ENCODE data around the gene FHAD1. TPM values are rescaled to one million over a fixed set of nuclear protein-coding genes. Genes with fewer than 3 reads are reported as not detected.

FHAD1 gene
- total and polyA plus RNA-seq, 9 of the 15 experiments (the other 6 are each of a cell fraction or from before 2014, with no cell fraction given), result 0.32 to 2.1 (median 1.5) TPM; not detected in 1

- Histone ChIP-seq H3K9me3 (replicated peaks; ENCODE audit: control insufficient read depth, insufficient read depth, low read depth, low read length) (no peaks in the 10 kb centered on the region), H2AFZ (ENCODE audit: low read depth, low read length) (no peak overlapping the region), H3K27ac (ENCODE audit: extremely low read depth, low read depth, low read length) (no peak overlapping the region), H3K79me2 (ENCODE audit: control insufficient read depth, insufficient read depth, low read length) (no peaks in the 10 kb centered on the region), H3K27me3 (ENCODE audit: control insufficient read depth in 2 of 2, insufficient read depth in 2 of 2, low read length in 2 of 2) (peaks cover 4 to 15% of the 10 kb centered on the region in 2 experiments), H3K36me3 (ENCODE audit: control insufficient read depth, insufficient read depth, low read length) (no peaks in the 10 kb centered on the region), H3K9me1 (ENCODE audit: control insufficient read depth, insufficient read depth, low read length) (no peaks in the 10 kb centered on the region), H3K4me3 (no peak overlapping the region), H3K9ac (ENCODE audit: insufficient read depth in 1 of 2, low read depth in 2 of 2, low read length in 2 of 2) (no peak overlapping the region), H4K20me1 (replicated peaks; ENCODE audit: control insufficient read depth, insufficient read depth, low read length) (no peaks in the 10 kb centered on the region), H3K4me1 (replicated peaks in 1 of 2; ENCODE audit: control insufficient read depth in 2 of 2, insufficient read depth in 2 of 2, low read length in 2 of 2) (no peaks in the 10 kb centered on the region), H3K4me2 (ENCODE audit: insufficient read depth, low read length) (no peak overlapping the region)
- WGBS (ENCODE audit: insufficient coverage, low coverage, missing lambda C conversion rate), result 0% methylated on average over 1 of the region's 1 CpG
- in situ Hi-C loops (cut with MboI) (no loop called here), intact Hi-C loops (cut with micrococcal nuclease) (no loop called here)
- POLR2A ChIA-PET, result no interaction called here
- ATAC-seq (no peak), FAIRE-seq (no peak), DNase-seq (ENCODE audit: extremely low read depth in 1 of 4, low spot score in 3 of 4) (no peak)
- BruUV-seq (replicated peaks), result no TSS peak
- CTCF ChIA-PET (ENCODE audit: low intra/inter-chr PET ratio), result no interaction called here
- TF ChIP-seq, protein P1, sequence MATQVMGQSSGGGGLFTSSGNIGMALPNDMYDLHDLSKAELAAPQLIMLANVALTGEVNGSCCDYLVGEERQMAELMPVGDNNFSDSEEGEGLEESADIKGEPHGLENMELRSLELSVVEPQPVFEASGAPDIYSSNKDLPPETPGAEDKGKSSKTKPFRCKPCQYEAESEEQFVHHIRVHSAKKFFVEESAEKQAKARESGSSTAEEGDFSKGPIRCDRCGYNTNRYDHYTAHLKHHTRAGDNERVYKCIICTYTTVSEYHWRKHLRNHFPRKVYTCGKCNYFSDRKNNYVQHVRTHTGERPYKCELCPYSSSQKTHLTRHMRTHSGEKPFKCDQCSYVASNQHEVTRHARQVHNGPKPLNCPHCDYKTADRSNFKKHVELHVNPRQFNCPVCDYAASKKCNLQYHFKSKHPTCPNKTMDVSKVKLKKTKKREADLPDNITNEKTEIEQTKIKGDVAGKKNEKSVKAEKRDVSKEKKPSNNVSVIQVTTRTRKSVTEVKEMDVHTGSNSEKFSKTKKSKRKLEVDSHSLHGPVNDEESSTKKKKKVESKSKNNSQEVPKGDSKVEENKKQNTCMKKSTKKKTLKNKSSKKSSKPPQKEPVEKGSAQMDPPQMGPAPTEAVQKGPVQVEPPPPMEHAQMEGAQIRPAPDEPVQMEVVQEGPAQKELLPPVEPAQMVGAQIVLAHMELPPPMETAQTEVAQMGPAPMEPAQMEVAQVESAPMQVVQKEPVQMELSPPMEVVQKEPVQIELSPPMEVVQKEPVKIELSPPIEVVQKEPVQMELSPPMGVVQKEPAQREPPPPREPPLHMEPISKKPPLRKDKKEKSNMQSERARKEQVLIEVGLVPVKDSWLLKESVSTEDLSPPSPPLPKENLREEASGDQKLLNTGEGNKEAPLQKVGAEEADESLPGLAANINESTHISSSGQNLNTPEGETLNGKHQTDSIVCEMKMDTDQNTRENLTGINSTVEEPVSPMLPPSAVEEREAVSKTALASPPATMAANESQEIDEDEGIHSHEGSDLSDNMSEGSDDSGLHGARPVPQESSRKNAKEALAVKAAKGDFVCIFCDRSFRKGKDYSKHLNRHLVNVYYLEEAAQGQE (IDR thresholded peaks at IDR 0.05; ENCODE audit: borderline replicate concordance), result no peak
- TF ChIP-seq, protein P1 (CRISPR knock-in tag; IDR thresholded peaks at IDR 0.05; ENCODE audit: low read depth), result no peak
- TF ChIP-seq, protein P2, sequence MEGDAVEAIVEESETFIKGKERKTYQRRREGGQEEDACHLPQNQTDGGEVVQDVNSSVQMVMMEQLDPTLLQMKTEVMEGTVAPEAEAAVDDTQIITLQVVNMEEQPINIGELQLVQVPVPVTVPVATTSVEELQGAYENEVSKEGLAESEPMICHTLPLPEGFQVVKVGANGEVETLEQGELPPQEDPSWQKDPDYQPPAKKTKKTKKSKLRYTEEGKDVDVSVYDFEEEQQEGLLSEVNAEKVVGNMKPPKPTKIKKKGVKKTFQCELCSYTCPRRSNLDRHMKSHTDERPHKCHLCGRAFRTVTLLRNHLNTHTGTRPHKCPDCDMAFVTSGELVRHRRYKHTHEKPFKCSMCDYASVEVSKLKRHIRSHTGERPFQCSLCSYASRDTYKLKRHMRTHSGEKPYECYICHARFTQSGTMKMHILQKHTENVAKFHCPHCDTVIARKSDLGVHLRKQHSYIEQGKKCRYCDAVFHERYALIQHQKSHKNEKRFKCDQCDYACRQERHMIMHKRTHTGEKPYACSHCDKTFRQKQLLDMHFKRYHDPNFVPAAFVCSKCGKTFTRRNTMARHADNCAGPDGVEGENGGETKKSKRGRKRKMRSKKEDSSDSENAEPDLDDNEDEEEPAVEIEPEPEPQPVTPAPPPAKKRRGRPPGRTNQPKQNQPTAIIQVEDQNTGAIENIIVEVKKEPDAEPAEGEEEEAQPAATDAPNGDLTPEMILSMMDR (IDR thresholded peaks at IDR 0.05 in 2 of 3, conservative IDR thresholded peaks at IDR 0.05 in 1 of 3; ENCODE audit: insufficient read depth in 2 of 3, low read depth in 1 of 3, low read length in 3 of 3), result no peak
- no peak for TF ChIP-seq ZNF184 (CRISPR knock-in tag; IDR thresholded peaks at IDR 0.05)
- TF ChIP-seq MBD2 (IDR thresholded peaks at IDR 0.05; ENCODE audit: borderline replicate concordance, low read depth), result no peak
- no peak for TF ChIP-seq SREBF1 (IDR thresholded peaks at IDR 0.05; ENCODE audit: borderline replicate concordance, low read depth, low read length)
- no peak for TF ChIP-seq NR2C2 (CRISPR knock-in tag; IDR thresholded peaks at IDR 0.05)
- TF ChIP-seq NR2C2 (tag; IDR thresholded peaks at IDR 0.05), result no peak
- no peak for TF ChIP-seq GATAD2B (IDR thresholded peaks at IDR 0.05; ENCODE audit: borderline replicate concordance)
These were observed 52.2 kb downstream of the FHAD1 start for GRCh38 chr1:15299179-15299578.

Data from K562 (cell line).